ENCODE measurements around the gene IL36G. TPM values are rescaled to one million over a fixed set of nuclear protein-coding genes. Genes with fewer than 3 reads are reported as not detected.
"Not testable (repeated sequence)": the region's sequence is repeated elsewhere in the genome, so short reads cannot be mapped to it uniquely, and the experiment has no call there.

IL36G gene
- total RNA-seq (not detected), polyA plus RNA-seq (1 to 10 TPM in 1 of 3 donors, not detected in 2; 1.1 TPM)
- long read RNA-seq, donor 1, result 0 reads
- long read RNA-seq, donor 2, result 0 reads
- long read RNA-seq, donor 3, result 0 reads
- long read RNA-seq, donor 4, result 0 reads
- long read RNA-seq, donor 5, result 0 reads
- long read RNA-seq, donor 6, result 0 reads
- long read RNA-seq, donor 7, result 0 reads
- long read RNA-seq, donor 8, result 0 reads
- long read RNA-seq, donor 9, result 0 reads
- long read RNA-seq, donor 10, result 0 reads

- WGBS, 5 donors, result 62 to 80% (median 72%) methylated on average over 7 of the region's 7 CpGs
- TF ChIP-seq, protein P1, sequence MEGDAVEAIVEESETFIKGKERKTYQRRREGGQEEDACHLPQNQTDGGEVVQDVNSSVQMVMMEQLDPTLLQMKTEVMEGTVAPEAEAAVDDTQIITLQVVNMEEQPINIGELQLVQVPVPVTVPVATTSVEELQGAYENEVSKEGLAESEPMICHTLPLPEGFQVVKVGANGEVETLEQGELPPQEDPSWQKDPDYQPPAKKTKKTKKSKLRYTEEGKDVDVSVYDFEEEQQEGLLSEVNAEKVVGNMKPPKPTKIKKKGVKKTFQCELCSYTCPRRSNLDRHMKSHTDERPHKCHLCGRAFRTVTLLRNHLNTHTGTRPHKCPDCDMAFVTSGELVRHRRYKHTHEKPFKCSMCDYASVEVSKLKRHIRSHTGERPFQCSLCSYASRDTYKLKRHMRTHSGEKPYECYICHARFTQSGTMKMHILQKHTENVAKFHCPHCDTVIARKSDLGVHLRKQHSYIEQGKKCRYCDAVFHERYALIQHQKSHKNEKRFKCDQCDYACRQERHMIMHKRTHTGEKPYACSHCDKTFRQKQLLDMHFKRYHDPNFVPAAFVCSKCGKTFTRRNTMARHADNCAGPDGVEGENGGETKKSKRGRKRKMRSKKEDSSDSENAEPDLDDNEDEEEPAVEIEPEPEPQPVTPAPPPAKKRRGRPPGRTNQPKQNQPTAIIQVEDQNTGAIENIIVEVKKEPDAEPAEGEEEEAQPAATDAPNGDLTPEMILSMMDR (IDR thresholded peaks at IDR 0.05), result no peak
- TF ChIP-seq POLR2A (IDR thresholded peaks at IDR 0.05), result no peak
- TF ChIP-seq EP300 (IDR thresholded peaks at IDR 0.05), result no peak
- TF ChIP-seq POLR2AphosphoS5 (IDR thresholded peaks at IDR 0.05), result no peak
- no peaks in the 10 kb centered on the region for H3K4me1 ChIP-seq
- peaks cover 0 to 19% (median 0%) of the 10 kb centered on the region in 3 donors for H3K27me3 ChIP-seq
- H3K36me3 ChIP-seq, result no peaks in the 10 kb centered on the region
- H3K9me3 ChIP-seq, result no peaks in the 10 kb centered on the region
- H3K27ac ChIP-seq, result no peak within 1 kb of the TSS
- no peak for DNase-seq
- intact Hi-C loops (cut with DNase I; ENCODE audit: low total_unique reads), result no loop called here
- H3K4me3 ChIP-seq, result no peak within 1 kb of the TSS
These were observed at the start of gene IL36G for GRCh38 chr2:112977559-112978056. Gene IL36G, plus strand, starts transcription at chr2:112978006. Its CDS starts 633 bp downstream, at chr2:112978639.

GRCh38 chr2:112933261-112933660, 44.5 kb upstream of the IL36G start:
- Histone ChIP-seq H3K9me3 (no peaks in the 10 kb centered on the region), H3K27ac (no peak overlapping the region), H3K36me3 (no peaks in the 10 kb centered on the region), H3K4me3 (no peak overlapping the region), H3K27me3 (no peaks in the 10 kb centered on the region), H3K4me1 (peaks cover 0 to 3% (median 0%) of the 10 kb centered on the region in 4 donors)
- WGBS, 5 donors, result 91 to 95% (median 93%) methylated on average over 12 of the region's 12 CpGs
- no peak for TF ChIP-seq POLR2AphosphoS5 (IDR thresholded peaks at IDR 0.05)
- TF ChIP-seq, protein P1 (IDR thresholded peaks at IDR 0.05), result no peak
- TF ChIP-seq POLR2A (IDR thresholded peaks at IDR 0.05), result no peak
- TF ChIP-seq EP300 (IDR thresholded peaks at IDR 0.05), result no peak
- no peak for DNase-seq
- intact Hi-C loops (cut with DNase I; ENCODE audit: low total_unique reads), result no loop called here

GRCh38 chr2:112934117-112934516, 43.7 kb upstream of the IL36G start:
- H3K9me3 ChIP-seq; H3K27me3 ChIP-seq; intact Hi-C loops (cut with DNase I; ENCODE audit: low total_unique reads); H3K36me3 ChIP-seq; H3K27ac ChIP-seq; DNase-seq; H3K4me3 ChIP-seq: not testable (repeated sequence)
- peaks cover 0 to 11% (median 4%) of the 10 kb centered on the region in 4 donors for H3K4me1 ChIP-seq
- WGBS, 5 donors, result 29 to 66% (median 53%) methylated on average over 2 of the region's 2 CpGs

DNA sequence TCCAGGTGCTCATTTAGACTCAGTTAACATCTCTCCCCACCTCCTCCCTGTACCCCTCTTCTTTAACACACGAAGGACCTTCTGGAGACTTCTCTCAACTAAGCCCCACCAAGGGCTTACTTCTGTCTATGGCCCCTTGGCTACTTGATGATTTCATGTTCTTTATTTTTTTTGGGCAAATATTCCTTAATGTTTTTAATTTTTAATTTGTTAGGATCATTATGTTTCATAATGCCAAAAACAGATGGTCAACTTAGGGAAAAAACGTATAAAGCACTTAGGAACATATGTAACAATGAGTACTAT, 40.9 kb upstream of the IL36G start:
- intact Hi-C loops (cut with DNase I; ENCODE audit: low total_unique reads), result no loop called here
- no peak for TF ChIP-seq POLR2AphosphoS5 (IDR thresholded peaks at IDR 0.05)
- TF ChIP-seq EP300 (IDR thresholded peaks at IDR 0.05), result no peak
- TF ChIP-seq, protein P1 (IDR thresholded peaks at IDR 0.05), result no peak
- TF ChIP-seq POLR2A (IDR thresholded peaks at IDR 0.05), result no peak
- 80 to 89% (median 83%) methylated on average over 2 of the region's 2 CpGs for WGBS, 5 donors
- DNase-seq, result no peak
- H3K36me3 ChIP-seq, result no peaks in the 10 kb centered on the region
- H3K9me3 ChIP-seq, result no peaks in the 10 kb centered on the region
- H3K4me1 ChIP-seq, result peaks cover 6 to 33% (median 20%) of the 10 kb centered on the region in 4 donors
- no peak overlapping the region for H3K27ac ChIP-seq
- no peaks in the 10 kb centered on the region for H3K27me3 ChIP-seq
- no peak overlapping the region for H3K4me3 ChIP-seq

GRCh38 chr2:112938904-112939303, 38.9 kb upstream of the IL36G start:
- Histone ChIP-seq H3K4me1 (peaks cover 11 to 42% (median 23%) of the 10 kb centered on the region in 4 donors), H3K9me3 (no peaks in the 10 kb centered on the region), H3K27ac (peak overlapping the region; percentile 41 to 69 (median 57)), H3K27me3 (no peaks in the 10 kb centered on the region), H3K4me3 (no peak overlapping the region), H3K36me3 (no peaks in the 10 kb centered on the region)
- intact Hi-C loops (cut with DNase I; ENCODE audit: low total_unique reads), result no loop called here
- DNase-seq, result peak; percentile 28 to 53
- TF ChIP-seq POLR2AphosphoS5 (IDR thresholded peaks at IDR 0.05), result no peak
- TF ChIP-seq POLR2A (IDR thresholded peaks at IDR 0.05), result no peak
- TF ChIP-seq EP300 (IDR thresholded peaks at IDR 0.05), result no peak
- TF ChIP-seq, protein P1 (IDR thresholded peaks at IDR 0.05), result no peak
- WGBS, 5 donors, result 49 to 65% (median 53%) methylated on average over 5 of the region's 5 CpGs
